Endodermal cell (in vitro differentiated cells): ENCODE data around the gene CHKB. TPM values are rescaled to one million over a fixed set of nuclear protein-coding genes. Genes with fewer than 3 reads are reported as not detected.

Source experiments
- DNase-seq: peaks from one replicate; pipeline ENCODE4 v3.0.0-alpha.2; 2017
- H3K27ac ChIP-seq: 2 replicates; pipeline ENCODE4 v1.5.1; 2013; ENCODE audit warnings: mild to moderate bottlenecking, low read depth, low read length, moderate library complexity
- H3K27me3 ChIP-seq: 2 replicates; pipeline ENCODE4 v1.6.1; 2013; ENCODE audit warnings: mild to moderate bottlenecking, low read length, moderate library complexity; ENCODE audit not compliant: insufficient read depth, control insufficient read depth, poor library complexity, severe bottlenecking
- H3K36me3 ChIP-seq: 2 replicates; pipeline ENCODE4 v1.7.0; 2013; ENCODE audit warnings: mild to moderate bottlenecking, low read length, moderate library complexity; ENCODE audit not compliant: control insufficient read depth, insufficient read depth
- H3K4me1 ChIP-seq: one replicate; pipeline ENCODE4 v1.7.0; 2013; ENCODE audit warnings: low read length; ENCODE audit not compliant: control insufficient read depth, insufficient read depth
- H3K4me3 ChIP-seq: 2 replicates; pipeline ENCODE4 v1.5.1; 2013; ENCODE audit warnings: mild to moderate bottlenecking, low read length, moderate library complexity
- H3K9ac ChIP-seq: 2 replicates; pipeline ENCODE4 v1.6.1; 2013; ENCODE audit warnings: mild to moderate bottlenecking, low read length, moderate library complexity; ENCODE audit not compliant: poor library complexity, severe bottlenecking; ENCODE audit errors: extremely low read depth
- H3K9me3 ChIP-seq: 2 replicates; pipeline ENCODE4 v1.6.1; 2013; ENCODE audit warnings: mild to moderate bottlenecking, low read length, moderate library complexity; ENCODE audit not compliant: control insufficient read depth
- H3K27ac Mint-ChIP-seq: 2 replicates; pipeline ENCODE4 v1.8.0; 2020; ENCODE audit warnings: mixed read lengths
- H3K27me3 Mint-ChIP-seq: 2 replicates; pipeline ENCODE4 v1.8.0; 2021; ENCODE audit warnings: mild to moderate bottlenecking, mixed read lengths; ENCODE audit not compliant: insufficient read depth
- H3K36me3 Mint-ChIP-seq: 2 replicates; pipeline ENCODE4 v1.8.0; 2020; ENCODE audit warnings: low read depth, mixed read lengths
- H3K4me1 Mint-ChIP-seq: 2 replicates; pipeline ENCODE4 v1.8.0; 2020; ENCODE audit warnings: mixed read lengths
- H3K4me3 Mint-ChIP-seq: 2 replicates; pipeline ENCODE4 v1.8.0; 2020; ENCODE audit warnings: mild to moderate bottlenecking, moderate library complexity, mixed read lengths
- H3K9me3 Mint-ChIP-seq: 2 replicates; pipeline ENCODE4 v1.8.0; 2020; ENCODE audit warnings: mild to moderate bottlenecking, mixed read lengths
- CTCF ChIP-seq: fragments of 200-600 bp; sonication (generic); conservative IDR thresholded peaks from 2 replicates; pipeline ENCODE4 v1.5.0; 2021; ENCODE audit warnings: antibody characterized with exemption, mild to moderate bottlenecking
- WGBS, 2 experiments: methylation state at CpG; one replicate each; pipeline versions ENCODE4 v1.1.5 to v1.1.7; 2013; ENCODE audit warnings: missing lambda C conversion rate in 2 of 2, mixed read lengths in 1 of 2; ENCODE audit not compliant: insufficient coverage in 1 of 2, insufficient read length in 1 of 2; 5-methylcytosine and 5-hydroxymethylcytosine counted together
- total RNA-seq, 2 donors: library from RNA; stranded (reverse); fragmentation: NEBNext Ultra II Directional in 1 of 2; extraction: Animal tissue kit (Norgen Biotek cat#: 25700) in 1 of 2; gene quantifications; 2 replicates in 1 of 2; 3 replicates in 1 of 2; pipeline ENCODE4 v1.2.1, GENCODE V29; 2021

The CHKB gene
- total RNA-seq, 2 donors from 2014 or later = 108 TPM

- WGBS, 2 experiments = 9 to 15% methylated on average over 4 to 21 of the region's 21 CpGs
- H3K27me3 Mint-ChIP-seq = peaks cover 65% of the 10 kb centered on the region
- peak overlapping the region; percentile 56 for H3K4me3 Mint-ChIP-seq
Observed at GRCh38 chr22:50530580-50530876, 52.1 kb downstream of the CHKB start.

GRCh38 chr22:50529897-50530579, 52.6 kb downstream of the CHKB start, which contains the start of gene TYMP:
Gene TYMP (minus strand): TSS chr22:50530012. CDS start chr22:50529709, 303 bp downstream.
- Mint-ChIP-seq H3K4me1 (peaks cover 8% of the 10 kb centered on the region), H3K36me3 (no peaks in the 10 kb centered on the region), H3K9me3 (no peaks in the 10 kb centered on the region), H3K27me3 (peaks cover 65% of the 10 kb centered on the region), H3K27ac (no peak within 1 kb of the TSS), H3K4me3 (peak within 1 kb of the TSS; percentile 56)
- H3K9ac ChIP-seq = peak within 1 kb of the TSS; percentile 41
- no peak within 1 kb of the TSS for H3K27ac ChIP-seq
- H3K9me3 ChIP-seq = no peaks in the 10 kb centered on the region
- no peak within 1 kb of the TSS for H3K4me3 ChIP-seq
- peak; percentile 68 for DNase-seq
- no peaks in the 10 kb centered on the region for H3K36me3 ChIP-seq
- H3K4me1 ChIP-seq = no peaks in the 10 kb centered on the region
- 6 to 7% methylated on average over 27 to 92 of the region's 92 CpGs for WGBS, 2 experiments
- peaks cover 57% of the 10 kb centered on the region for H3K27me3 ChIP-seq
- TF ChIP-seq CTCF = no peak

More at GRCh38 chr22:50530580-50530876, 52.1 kb downstream of the CHKB start:
- no peaks in the 10 kb centered on the region for H3K9me3 Mint-ChIP-seq
- Histone ChIP-seq H3K36me3 (no peaks in the 10 kb centered on the region), H3K4me3 (no peak overlapping the region), H3K27me3 (peaks cover 57% of the 10 kb centered on the region), H3K9ac (no peak overlapping the region), H3K9me3 (no peaks in the 10 kb centered on the region), H3K27ac (no peak overlapping the region), H3K4me1 (no peaks in the 10 kb centered on the region)
- no peaks in the 10 kb centered on the region for H3K36me3 Mint-ChIP-seq
- TF ChIP-seq CTCF = no peak
- peaks cover 8% of the 10 kb centered on the region for H3K4me1 Mint-ChIP-seq
- H3K27ac Mint-ChIP-seq = no peak overlapping the region
- DNase-seq = no peak

GRCh38 chr22:50529416-50529896, 53.2 kb downstream of the CHKB start:
- Mint-ChIP-seq H3K9me3 (no peaks in the 10 kb centered on the region), H3K27ac (no peak overlapping the region), H3K4me1 (peaks cover 12% of the 10 kb centered on the region), H3K4me3 (no peak overlapping the region), H3K36me3 (no peaks in the 10 kb centered on the region), H3K27me3 (peaks cover 65% of the 10 kb centered on the region)
- Histone ChIP-seq H3K9ac (no peak overlapping the region), H3K4me1 (no peaks in the 10 kb centered on the region), H3K36me3 (no peaks in the 10 kb centered on the region), H3K27me3 (peaks cover 57% of the 10 kb centered on the region), H3K9me3 (no peaks in the 10 kb centered on the region), H3K27ac (no peak overlapping the region), H3K4me3 (no peak overlapping the region)
- no peak for TF ChIP-seq CTCF
- peak; percentile 66 for DNase-seq
- WGBS, 2 experiments = 27 to 40% methylated on average over 33 to 50 of the region's 50 CpGs

Other genes starting within 250 kb of the CHKB start
- 10 to 100 TPM; 58.7 to 81.2 TPM for gene PPP6R2, start 239.5 kb downstream of the CHKB start, total RNA-seq
- 10 to 100 TPM; 89.9 to 90.1 TPM for gene SBF1, start 107.8 kb downstream of the CHKB start, total RNA-seq
- gene ADM2, start 101.3 kb downstream of the CHKB start, total RNA-seq = 1 to 10 TPM; 4.0 to 4.2 TPM
- gene MIOX, start 96.0 kb downstream of the CHKB start, total RNA-seq = not detected
- gene LMF2, start 75.1 kb downstream of the CHKB start, total RNA-seq = 10 to 100 TPM; 58.8 to 65.2 TPM
- gene NCAPH2, start 74.6 kb downstream of the CHKB start, total RNA-seq = 10 to 100 TPM; 63.3 to 73.1 TPM
- gene SCO2, start 57.3 kb downstream of the CHKB start, total RNA-seq = 1 to 10 TPM in 1 of 2 donors, under 1 TPM in 1; 0.89 to 2.3 TPM
- gene TYMP, start 52.8 kb downstream of the CHKB start, total RNA-seq = 1 to 10 TPM; 1.2 to 2.1 TPM
- not detected for gene KLHDC7B, start 37.0 kb downstream of the CHKB start, total RNA-seq
- gene SYCE3, start 19.9 kb downstream of the CHKB start, total RNA-seq = under 1 TPM; 0.70 to 0.91 TPM
- 100 to 1,000 TPM in 1 of 2 donors, 10 to 100 TPM in 1; 83.5 to 105 TPM for gene CPT1B, start 4.4 kb downstream of the CHKB start, total RNA-seq
- gene MAPK8IP2, start 17.9 kb upstream of the CHKB start, total RNA-seq = 1 to 10 TPM; 1.2 to 1.4 TPM
- gene ARSA, start 45.3 kb upstream of the CHKB start, total RNA-seq = 10 to 100 TPM; 28.6 to 30.6 TPM
- 10 to 100 TPM in 1 of 2 donors, 1 to 10 TPM in 1; 9.4 to 11.1 TPM for gene SHANK3, start 90.0 kb upstream of the CHKB start, total RNA-seq
- gene ACR, start 155.4 kb upstream of the CHKB start, total RNA-seq = under 1 TPM in 1 of 2 donors, not detected in 1; 0.18 TPM
- gene RABL2B, start 200.8 kb upstream of the CHKB start, total RNA-seq = 10 to 100 TPM; 35.4 to 35.5 TPM